ENCODE results near the gene KCNJ12.
"Not testable (repeated sequence)": the region's sequence is repeated elsewhere in the genome, so short reads cannot be mapped to it uniquely, and the experiment has no call there.

KCNJ12 gene

GRCh38 chr17:21388066-21388465 lies 11.9 kb downstream of the KCNJ12 start:
- no peak for DNase-seq

GRCh38 chr17:21388944-21389343 lies 12.8 kb downstream of the KCNJ12 start:
- DNase-seq, result no peak

DNA sequence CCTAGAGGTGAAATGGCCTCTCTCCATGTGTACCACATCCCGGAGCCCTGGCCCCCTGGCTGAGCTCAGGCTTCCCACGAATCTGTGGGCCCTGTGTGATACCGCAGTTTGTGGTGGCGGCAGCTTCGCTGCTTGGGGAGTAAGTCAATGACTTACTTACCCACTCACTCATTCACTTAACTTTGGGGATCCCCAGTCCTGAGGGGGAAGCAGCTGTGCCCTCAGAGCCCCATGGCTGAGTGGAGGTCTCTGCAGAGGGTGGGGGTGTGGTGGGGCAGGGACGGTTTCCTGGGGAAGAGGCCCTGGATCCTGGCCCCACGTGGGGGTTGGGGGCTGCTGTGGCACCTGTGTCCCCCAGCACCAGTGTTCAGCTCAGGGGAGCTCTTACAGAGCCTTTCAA lies 13.2 kb downstream of the KCNJ12 start:
- DNase-seq, result no peak

- no peak for DNase-seq
Observed at GRCh38 chr17:21390294-21390693, 14.1 kb downstream of the KCNJ12 start.

DNA sequence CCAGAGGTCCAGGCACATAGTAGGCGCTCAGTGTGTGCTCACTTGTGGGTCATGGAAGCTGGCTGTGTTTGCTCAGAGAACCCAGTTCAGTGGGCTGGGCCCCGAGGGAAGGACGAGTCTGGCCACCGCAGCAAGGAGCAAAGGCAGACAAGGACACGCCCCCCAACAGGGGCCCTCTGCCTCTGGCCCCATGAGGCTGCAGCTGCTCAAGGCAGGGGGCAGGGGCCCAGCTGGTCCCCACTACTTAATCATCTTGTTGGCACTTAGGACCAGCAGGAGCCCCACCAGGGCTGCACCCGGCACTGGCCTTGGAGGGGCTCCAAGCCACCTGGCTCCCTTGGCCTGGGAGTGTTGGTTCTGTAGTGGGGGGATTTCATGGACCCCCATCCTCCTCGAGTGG lies 16.1 kb downstream of the KCNJ12 start:
- no peak for DNase-seq

- peak; percentile 17 for DNase-seq
Observed at GRCh38 chr17:21394265-21394664, 18.1 kb downstream of the KCNJ12 start.

DNA sequence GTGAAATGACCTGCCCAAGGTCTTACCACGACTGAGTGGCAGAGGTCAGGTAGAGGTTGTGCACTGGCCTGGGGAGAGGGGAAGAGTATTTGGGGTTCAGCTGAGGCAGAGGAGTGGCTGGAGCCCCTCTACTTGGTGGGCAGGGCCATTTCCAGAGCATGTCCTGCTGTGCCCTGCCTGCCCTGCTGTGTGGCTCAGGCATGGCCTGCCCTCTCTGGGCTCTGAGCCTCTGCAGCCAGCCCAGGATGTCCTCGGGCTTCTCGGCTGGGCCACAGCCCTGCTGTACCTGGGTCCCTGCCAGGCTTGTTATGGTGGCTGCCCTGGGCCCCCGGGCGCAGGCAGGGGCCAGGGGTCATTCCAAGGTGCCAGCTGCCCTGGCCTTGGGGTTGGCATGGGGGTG lies 19.6 kb downstream of the KCNJ12 start:
- DNase-seq, result no peak

GRCh38 chr17:21396237-21396636 lies 20.1 kb downstream of the KCNJ12 start:
- no peak for DNase-seq

DNA sequence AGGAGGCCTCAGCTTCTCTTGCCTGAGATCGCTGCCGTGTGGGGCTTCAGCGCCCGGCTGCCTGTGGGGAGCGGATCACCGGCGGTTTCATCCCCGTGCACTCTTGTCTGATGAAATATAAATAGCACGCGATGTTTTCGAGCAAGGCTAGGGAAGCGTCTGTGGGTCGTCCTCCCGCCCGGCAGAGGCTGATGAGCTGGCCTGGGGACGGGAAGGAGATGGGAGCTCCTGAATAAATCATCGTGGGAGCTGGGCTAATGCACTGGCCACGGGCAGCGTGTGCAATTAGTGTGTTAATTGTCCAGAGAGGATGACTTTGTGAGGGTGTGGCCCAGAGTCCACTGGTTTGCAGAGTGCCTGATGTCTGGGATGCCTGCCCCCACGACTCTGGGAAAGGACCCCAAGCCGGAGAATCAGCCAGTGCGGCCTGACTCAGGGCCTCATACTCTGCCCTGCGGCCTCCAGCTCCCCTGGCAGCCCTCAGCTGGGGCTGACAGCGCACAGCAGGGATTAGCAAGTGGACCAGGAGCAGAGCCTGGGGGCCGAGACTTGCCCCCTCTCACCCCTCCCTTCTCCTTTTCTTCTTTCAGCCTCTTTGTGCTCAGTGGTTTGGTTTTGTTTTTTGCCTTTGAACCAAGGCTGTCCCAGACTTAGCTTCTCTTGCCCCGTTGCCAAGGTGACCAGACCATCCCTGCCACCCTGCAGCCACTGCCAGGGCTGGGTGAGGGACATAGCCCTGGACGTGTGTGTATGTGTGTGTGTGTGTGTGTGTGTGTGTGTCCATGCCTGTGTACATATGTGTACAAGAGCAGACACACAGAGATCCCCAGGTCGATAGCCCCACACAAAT lies 21.4 kb downstream of the KCNJ12 start:
- DNase-seq, result peak; percentile 56

DNA sequence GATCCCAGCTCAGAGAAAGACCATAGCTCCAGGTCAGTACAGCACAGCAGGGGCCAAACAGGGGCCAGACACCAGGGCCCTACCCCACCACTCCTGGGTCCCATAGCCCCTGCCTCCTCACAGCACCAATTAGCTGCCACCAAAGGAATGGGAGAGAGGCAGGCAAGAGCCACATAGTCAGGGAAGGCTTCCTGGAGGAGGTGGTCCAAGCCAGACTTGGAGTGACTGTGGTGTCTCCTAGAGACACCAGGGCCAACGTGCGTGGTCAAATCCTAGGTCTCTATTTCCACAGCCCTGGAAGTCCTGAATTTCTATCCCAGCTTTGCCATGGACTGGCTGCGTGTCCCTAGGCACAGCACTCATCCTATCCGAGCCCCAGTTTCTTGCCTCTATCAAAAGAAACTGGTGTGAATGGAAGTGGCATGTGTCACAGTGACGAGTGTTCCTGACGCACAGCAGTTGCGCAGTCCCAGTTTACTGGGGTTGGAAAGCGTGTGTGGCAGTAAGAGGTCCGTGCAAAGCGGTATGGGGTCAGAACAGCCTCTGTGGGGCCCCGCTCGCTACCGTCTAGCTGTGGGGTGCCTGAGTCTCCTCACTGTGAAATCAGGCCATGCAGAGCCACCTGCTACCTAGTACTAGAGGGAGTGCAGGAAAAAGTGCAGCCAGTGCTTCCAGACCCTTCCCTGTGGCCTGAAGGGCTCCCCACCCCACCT lies 23.5 kb downstream of the KCNJ12 start:
- DNase-seq, result no peak

- not testable (repeated sequence) for DNase-seq
Observed at GRCh38 chr17:21400187-21400569, 24.0 kb downstream of the KCNJ12 start.

- DNase-seq, result no peak
Observed at GRCh38 chr17:21400816-21401593, 24.8 kb downstream of the KCNJ12 start.

GRCh38 chr17:21402166-21402571 lies 26.0 kb downstream of the KCNJ12 start:
- DNase-seq, result peak; percentile 88

- DNase-seq, result not testable (repeated sequence)
Observed at GRCh38 chr17:21402926-21403325, 26.8 kb downstream of the KCNJ12 start.

DNA sequence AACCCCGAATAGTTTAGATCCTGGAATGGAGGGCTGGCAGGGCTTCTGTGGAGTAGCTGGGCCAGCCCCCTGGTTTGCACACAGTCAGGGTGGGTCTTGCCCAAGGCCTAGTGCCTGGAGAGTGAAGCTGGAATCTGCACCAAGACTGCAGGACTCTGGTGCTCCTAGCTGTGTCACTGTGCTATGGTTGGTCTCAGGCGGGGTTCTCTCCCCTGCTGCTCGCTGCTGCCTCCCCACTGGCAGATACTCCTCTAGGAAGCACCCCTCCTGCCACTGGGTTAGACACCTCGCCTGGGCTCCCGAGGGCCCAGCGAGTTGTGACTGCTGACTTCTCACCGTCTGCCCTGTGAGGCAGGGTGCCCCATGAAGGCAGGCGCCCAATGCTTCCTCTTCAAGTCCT lies 27.9 kb downstream of the KCNJ12 start:
- not testable (repeated sequence) for DNase-seq

GRCh38 chr17:21404539-21404938 lies 28.4 kb downstream of the KCNJ12 start:
- DNase-seq, result not testable (repeated sequence)

DNA sequence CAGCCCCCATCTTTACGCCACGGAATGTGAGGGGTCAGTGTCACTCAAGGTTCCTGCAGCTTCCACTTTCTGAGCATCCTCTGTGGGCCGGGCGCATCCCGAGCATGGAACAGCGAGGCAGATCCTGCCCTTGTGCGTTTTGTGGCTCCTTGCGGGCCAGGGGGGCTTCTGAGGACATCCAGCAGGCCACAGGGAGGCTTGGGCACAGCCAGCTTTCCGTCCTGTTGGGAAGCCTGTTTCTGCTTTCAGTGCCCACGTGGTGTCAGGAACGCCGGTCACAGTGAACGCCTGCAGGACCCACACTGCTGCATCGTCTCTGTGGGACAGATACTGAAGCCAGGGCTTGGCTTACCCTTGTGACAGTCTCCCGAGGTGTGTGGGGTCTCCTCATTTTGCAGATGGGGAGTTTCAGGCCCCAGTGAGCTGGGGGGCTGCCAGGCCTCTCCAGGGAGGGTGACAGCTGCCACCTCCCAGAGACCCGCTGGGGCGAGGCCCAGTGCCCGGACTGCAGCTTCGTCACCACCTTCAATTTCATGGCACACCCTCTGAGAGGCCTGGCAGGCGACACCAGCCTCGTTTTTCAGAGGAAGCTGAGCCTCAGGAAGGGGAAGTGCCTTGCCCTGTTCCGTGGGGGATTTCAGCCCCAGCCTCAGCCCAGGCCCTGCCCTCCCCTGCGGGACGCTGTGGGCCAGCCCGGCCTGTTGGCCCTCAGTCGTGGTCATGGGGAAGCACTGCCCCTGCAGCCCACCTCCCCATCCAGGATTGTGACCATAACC lies 29.0 kb downstream of the KCNJ12 start:
- not testable (repeated sequence) for DNase-seq

- DNase-seq, result not testable (repeated sequence)
Observed at GRCh38 chr17:21405904-21406400, 29.8 kb downstream of the KCNJ12 start.

- DNase-seq, result not testable (repeated sequence)
Observed at GRCh38 chr17:21406616-21407404, 30.7 kb downstream of the KCNJ12 start.

DNA sequence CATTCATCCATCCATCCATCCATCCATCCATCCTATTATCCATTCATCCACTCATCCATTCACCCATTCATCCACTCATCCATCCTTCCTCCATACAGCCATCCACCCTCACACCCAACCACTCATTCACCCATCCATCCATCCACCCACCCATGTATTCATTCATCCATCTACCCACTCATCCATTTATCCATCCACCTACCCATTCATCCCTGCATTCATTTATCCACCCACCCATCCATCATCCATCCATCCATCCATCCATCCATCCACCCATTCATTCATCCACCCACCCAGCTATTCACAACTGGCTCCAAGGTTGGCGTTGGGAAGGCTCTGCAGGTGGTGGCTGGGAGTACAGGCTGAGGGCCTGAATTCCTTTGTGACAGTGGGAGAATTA lies 31.6 kb downstream of the KCNJ12 start:
- DNase-seq, result not testable (repeated sequence)

DNA sequence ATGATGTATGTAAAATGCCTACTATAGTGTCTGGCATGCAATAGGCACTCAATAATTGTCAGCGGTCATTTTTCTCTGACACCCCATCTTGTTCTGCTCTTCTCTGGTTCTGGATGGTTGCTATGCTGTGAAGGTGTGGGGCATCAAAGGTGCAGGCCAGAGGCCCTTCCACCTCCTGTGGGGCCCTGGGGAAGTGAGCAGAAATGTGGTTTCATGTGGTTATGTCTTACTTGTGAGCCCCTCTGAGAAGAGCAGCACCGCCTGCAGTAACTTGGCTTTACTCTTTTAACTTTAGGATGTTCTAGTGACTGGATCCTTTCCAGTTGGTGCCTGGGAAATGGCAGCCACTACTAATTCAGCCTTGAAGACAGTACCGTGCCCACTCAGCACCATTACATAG lies 32.1 kb downstream of the KCNJ12 start:
- not testable (repeated sequence) for DNase-seq

Data from EL (cell line).